Endothelial cell of umbilical vein (primary cell): ENCODE results near the gene IFRD2. TPM values are rescaled to one million over a fixed set of nuclear protein-coding genes. Genes with fewer than 3 reads are reported as not detected.
A peak's percentile ranks its signal among the peaks of the same experiment; 100 is the strongest.

Source experiments
- BruUV-seq: library from RNA; stranded (reverse); fragments of 400-500 nt; replicated peaks from 2 replicates; lab custom pipeline; 2021; lab: Mats Ljungman, UMichigan
- CTCF ChIA-PET: fragments of 300-600, 350-600 bp; sonication (Branson Sonifier 250); formaldehyde crosslinking; loops from one replicate; lab custom pipeline; 2021; ENCODE audit warnings: antibody characterized with exemption, inconsistent platforms; lab: Charles Lee
- POLR2A ChIA-PET: fragments of 300-600, 350-600 bp; sonication (Branson Sonifier 250); formaldehyde crosslinking; loops from one replicate; lab custom pipeline; 2021; ENCODE audit warnings: antibody characterized with exemption, inconsistent platforms; lab: Charles Lee
- DNase-seq: peaks from one replicate; pipeline ENCODE4 v3.0.0-alpha.2; 2011; ENCODE audit warnings: low read depth, low spot score
- FAIRE-seq: peaks from 2 replicates; lab custom pipeline; 2011; peaks lifted over from hg19 to GRCh38; lab: Jason Lieb, UNC
- H2AFZ ChIP-seq: 2 replicates; pipeline ENCODE4 v1.6.0; 2012; ENCODE audit warnings: low read depth, low read length, control low read depth, inconsistent platforms
- H3K27ac ChIP-seq: 2 replicates; pipeline ENCODE4 v1.5.1; 2011; ENCODE audit warnings: low read depth, mild to moderate bottlenecking, control low read depth, low read length, moderate library complexity; ENCODE audit not compliant: insufficient read depth
- H3K27me3 ChIP-seq, 2 experiments: 2 replicates each; pipeline versions ENCODE4 v1.6.0 to v1.6.1; 2011; ENCODE audit warnings: low read length in 2 of 2, mixed read lengths in 1 of 2; ENCODE audit not compliant: control insufficient read depth in 2 of 2, insufficient read depth in 2 of 2
- H3K36me3 ChIP-seq, 2 experiments: 2 replicates in 1 of 2; 3 replicates in 1 of 2; pipeline ENCODE4 v1.5.1; 2011; ENCODE audit warnings: low read length in 2 of 2, mild to moderate bottlenecking in 1 of 2, moderate library complexity in 1 of 2; ENCODE audit not compliant: control insufficient read depth in 2 of 2, insufficient read depth in 2 of 2; ENCODE audit errors: extremely low read depth in 1 of 2
- H3K4me1 ChIP-seq: 3 replicates; pipeline ENCODE4 v1.5.1; 2011; ENCODE audit warnings: mild to moderate bottlenecking, low read length; ENCODE audit not compliant: control insufficient read depth, insufficient read depth; ENCODE audit errors: extremely low read depth
- H3K4me2 ChIP-seq: 2 replicates; pipeline ENCODE4 v1.6.1; 2011; ENCODE audit warnings: low read length, control low read depth, mixed read lengths; ENCODE audit not compliant: insufficient read depth
- H3K4me3 ChIP-seq, 3 experiments: fragments of 200-600 bp in 1 of 3; sonication (generic), shearing (Covaris generic) in 1 of 3; replicated peaks in 1 of 3; 2 replicates each; pipeline ENCODE4 v1.5.1; 2011 to 2016; ENCODE audit warnings: control low read depth in 3 of 3, low read length in 3 of 3, mild to moderate bottlenecking in 2 of 3, inconsistent platforms in 1 of 3, low read depth in 1 of 3, moderate library complexity in 1 of 3; ENCODE audit not compliant: insufficient read depth in 1 of 3
- H3K79me2 ChIP-seq: 2 replicates; pipeline ENCODE4 v1.6.0; 2012; ENCODE audit warnings: low read length, inconsistent platforms; ENCODE audit not compliant: control insufficient read depth, insufficient read depth
- H3K9ac ChIP-seq: replicated peaks from 2 replicates; pipeline ENCODE3; 2011; ENCODE audit warnings: low read length, control low read depth; ENCODE audit not compliant: insufficient read depth; ENCODE audit errors: extremely low read depth
- H3K9me1 ChIP-seq: replicated peaks from 3 replicates; pipeline ENCODE4 v1.6.0; 2011; ENCODE audit warnings: mild to moderate bottlenecking, low read length; ENCODE audit not compliant: control insufficient read depth, insufficient read depth; ENCODE audit errors: extremely low read depth
- H3K9me3 ChIP-seq: replicated peaks from 2 replicates; pipeline ENCODE4 v1.5.1; 2012; ENCODE audit warnings: low read length, inconsistent platforms; ENCODE audit not compliant: control insufficient read depth, insufficient read depth
- H4K20me1 ChIP-seq: replicated peaks from 2 replicates; pipeline ENCODE3; 2011; ENCODE audit warnings: mild to moderate bottlenecking, low read length; ENCODE audit not compliant: control insufficient read depth, insufficient read depth; ENCODE audit errors: extremely low read depth
- EZH2 ChIP-seq: IDR thresholded peaks from 2 replicates; pipeline ENCODE4 v1.6.1; 2012; ENCODE audit warnings: borderline replicate concordance, low read depth, mild to moderate bottlenecking, moderate library complexity, low read length, inconsistent platforms; ENCODE audit not compliant: severe bottlenecking
- FOS ChIP-seq: IDR thresholded peaks from 2 replicates; pipeline ENCODE4 v1.6.1; 2011; ENCODE audit warnings: mild to moderate bottlenecking, low read length, moderate library complexity, borderline replicate concordance; ENCODE audit not compliant: insufficient read depth
- GATA2 ChIP-seq: IDR thresholded peaks from 2 replicates; pipeline ENCODE4 v1.7.0; 2011; ENCODE audit warnings: low read depth, mild to moderate bottlenecking, moderate library complexity, mixed read lengths, low read length; ENCODE audit not compliant: insufficient read length, insufficient read depth
- JUN ChIP-seq: IDR thresholded peaks from 2 replicates; pipeline ENCODE4 v1.6.1; 2011; ENCODE audit warnings: borderline replicate concordance, low read depth; ENCODE audit not compliant: insufficient read length, insufficient read depth
- MAX ChIP-seq: IDR thresholded peaks from 2 replicates; pipeline ENCODE4 v1.6.1; 2011; ENCODE audit not compliant: insufficient read depth, insufficient read length
- MYC ChIP-seq: IDR thresholded peaks from one replicate; pipeline ENCODE4 v1.6.1; 2011; ENCODE audit warnings: mild to moderate bottlenecking, low read depth, low read length
- POLR2A ChIP-seq: IDR thresholded peaks from 2 replicates; pipeline ENCODE4 v1.6.1; 2012; ENCODE audit warnings: low read depth, mild to moderate bottlenecking, control low read depth, low read length
- POLR2AphosphoS5 ChIP-seq: IDR thresholded peaks from 2 replicates; pipeline ENCODE4 v1.6.1; 2012; ENCODE audit warnings: low read depth, mild to moderate bottlenecking, control low read depth, low read length, moderate library complexity; ENCODE audit not compliant: insufficient read depth
- dilution Hi-C: fragments of 300-500 bp; cut with MboI; formaldehyde crosslinking; loops from one replicate; pipeline ENCODE4 v1.15.0; 2019; ENCODE audit warnings: low sequenced_read_pairs; ENCODE audit not compliant: extremely low pct_ligation_motif_present
- intact Hi-C: fragments of 100-400 bp; cut with micrococcal nuclease; formaldehyde crosslinking; loops from one replicate; pipeline ENCODE4 v1.10.0; 2022
- polyA plus RNA-seq, 4 experiments: library from polyadenylated mRNA; depleted of rRNA in 3 of 4; stranded (reverse) in 3 of 4; unstranded in 1 of 4; fragments of >200 nt; gene quantifications; 2 replicates each; pipeline versions ENCODE4 v1.2.1 to v1.2.3, GENCODE V29; 2011 to 2012; ENCODE audit warnings: missing spikeins in 1 of 4
- total RNA-seq: library from RNA; stranded (reverse); gene quantifications from 2 replicates; pipeline ENCODE4 v1.2.3, GENCODE V29; 2021
- TF ChIP-seq, protein P1 (sequence below), 2 donors: IDR thresholded peaks; 1 replicate in 1 of 2; 2 replicates in 1 of 2; pipeline ENCODE4 v1.5.1; 2011; ENCODE audit warnings: low read length in 2 of 2, mild to moderate bottlenecking in 2 of 2, moderate library complexity in 2 of 2, control low read depth in 1 of 2, inconsistent platforms in 1 of 2, low read depth in 1 of 2; ENCODE audit not compliant: insufficient read depth in 1 of 2; ENCODE audit errors: extremely low read depth in 1 of 2

Gene IFRD2
- total and polyA plus RNA-seq, 2 donors (not counting 3 experiments of a cell fraction or from before 2014, with no cell fraction given), result 99.4 to 111 TPM

- intact Hi-C loops, result no loop called here
- FAIRE-seq (no peak), DNase-seq (no peak)
- Histone ChIP-seq H4K20me1 (no peaks in the 10 kb centered on the region), H3K4me2 (peak overlapping the region; percentile 83), H3K9ac (peak overlapping the region; percentile 87), H3K9me1 (no peaks in the 10 kb centered on the region), H3K79me2 (peaks cover 27% of the 10 kb centered on the region), H3K27me3 (no peaks in the 10 kb centered on the region), H3K36me3 (peaks cover 20 to 39% of the 10 kb centered on the region in 2 experiments), H2AFZ (no peak overlapping the region), H3K4me1 (peaks cover 32% of the 10 kb centered on the region), H3K4me3 (peak overlapping the region in 2 of 3 experiments; percentile 69 to 88), H3K9me3 (no peaks in the 10 kb centered on the region), H3K27ac (peak overlapping the region; percentile 70)
- TF ChIP-seq MAX (no peak), POLR2A (no peak), FOS (no peak), POLR2AphosphoS5 (no peak), GATA2 (no peak), JUN (no peak), EZH2 (no peak), MYC (no peak)
- TF ChIP-seq, protein P1, sequence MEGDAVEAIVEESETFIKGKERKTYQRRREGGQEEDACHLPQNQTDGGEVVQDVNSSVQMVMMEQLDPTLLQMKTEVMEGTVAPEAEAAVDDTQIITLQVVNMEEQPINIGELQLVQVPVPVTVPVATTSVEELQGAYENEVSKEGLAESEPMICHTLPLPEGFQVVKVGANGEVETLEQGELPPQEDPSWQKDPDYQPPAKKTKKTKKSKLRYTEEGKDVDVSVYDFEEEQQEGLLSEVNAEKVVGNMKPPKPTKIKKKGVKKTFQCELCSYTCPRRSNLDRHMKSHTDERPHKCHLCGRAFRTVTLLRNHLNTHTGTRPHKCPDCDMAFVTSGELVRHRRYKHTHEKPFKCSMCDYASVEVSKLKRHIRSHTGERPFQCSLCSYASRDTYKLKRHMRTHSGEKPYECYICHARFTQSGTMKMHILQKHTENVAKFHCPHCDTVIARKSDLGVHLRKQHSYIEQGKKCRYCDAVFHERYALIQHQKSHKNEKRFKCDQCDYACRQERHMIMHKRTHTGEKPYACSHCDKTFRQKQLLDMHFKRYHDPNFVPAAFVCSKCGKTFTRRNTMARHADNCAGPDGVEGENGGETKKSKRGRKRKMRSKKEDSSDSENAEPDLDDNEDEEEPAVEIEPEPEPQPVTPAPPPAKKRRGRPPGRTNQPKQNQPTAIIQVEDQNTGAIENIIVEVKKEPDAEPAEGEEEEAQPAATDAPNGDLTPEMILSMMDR (IDR thresholded peaks at IDR 0.05; ENCODE audit: extremely low read depth in 1 of 2, insufficient read depth in 1 of 2, low read depth in 1 of 2, low read length in 2 of 2), result no peak
- POLR2A ChIA-PET, result interaction anchor here (1.9 kb wide), 1 partner anchor 10 kb away, joined by 8 read pairs; no protein-coding TSS in a partner anchor
- dilution Hi-C loops, result no loop called here
- BruUV-seq, result TSS peak; percentile 6
- CTCF ChIA-PET, result interaction anchor here (1.6 to 1.8 kb wide), 3 partner anchors 10 to 101 kb away, joined by 4 to 13 read pairs (median 6); partner anchors contain the start of genes HYAL3 and NAA80
Observed at GRCh38 chr3:50327129-50327528, 34.9 kb upstream of the IFRD2 start.
